ENCODE measurements around the gene RASAL2.

DNA sequence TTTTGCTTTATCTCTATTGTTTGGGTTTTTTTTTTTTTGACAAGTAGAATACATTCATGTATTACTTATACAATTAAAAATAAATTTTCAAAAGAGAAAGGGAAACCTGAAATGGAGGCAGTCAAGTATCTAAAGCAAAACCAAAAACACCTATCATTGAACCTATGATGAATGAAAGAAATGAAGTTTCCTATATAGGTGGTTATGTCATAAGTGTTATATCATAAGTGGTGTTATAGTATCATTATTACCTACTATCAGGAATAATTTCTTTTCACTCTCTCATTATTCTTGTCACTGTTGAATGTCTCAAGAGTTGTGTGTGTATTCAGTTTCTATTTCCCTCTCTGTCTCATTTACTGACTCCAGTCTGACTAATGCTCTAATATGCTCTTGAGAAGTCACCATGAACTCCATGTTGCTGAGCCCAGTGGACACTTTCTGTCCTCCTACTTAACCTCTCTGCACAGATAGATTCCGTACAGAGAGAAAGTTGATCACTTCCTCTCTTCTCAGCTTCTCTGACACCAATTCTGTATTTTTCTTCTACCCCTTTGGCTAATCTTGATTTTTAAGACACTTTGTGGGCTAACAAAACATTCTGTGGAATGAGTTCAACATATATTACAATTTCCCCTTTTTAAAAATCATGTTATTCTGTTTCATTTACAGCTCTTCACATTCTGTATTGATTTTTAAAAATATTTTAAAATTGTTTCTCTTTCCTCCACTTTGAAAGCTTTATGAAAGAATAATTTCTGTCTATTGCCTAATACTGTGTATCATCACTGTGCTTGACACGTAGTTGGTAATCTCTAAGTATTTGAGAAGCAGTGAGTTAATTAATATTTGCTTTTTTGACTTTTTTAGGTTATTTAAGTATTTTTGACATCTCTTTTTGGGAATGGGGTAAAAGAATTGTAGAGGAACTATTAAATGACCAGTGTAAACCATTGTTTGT, 50.1 kb downstream of the RASAL2 start:
- TF ChIP-seq, protein P1, sequence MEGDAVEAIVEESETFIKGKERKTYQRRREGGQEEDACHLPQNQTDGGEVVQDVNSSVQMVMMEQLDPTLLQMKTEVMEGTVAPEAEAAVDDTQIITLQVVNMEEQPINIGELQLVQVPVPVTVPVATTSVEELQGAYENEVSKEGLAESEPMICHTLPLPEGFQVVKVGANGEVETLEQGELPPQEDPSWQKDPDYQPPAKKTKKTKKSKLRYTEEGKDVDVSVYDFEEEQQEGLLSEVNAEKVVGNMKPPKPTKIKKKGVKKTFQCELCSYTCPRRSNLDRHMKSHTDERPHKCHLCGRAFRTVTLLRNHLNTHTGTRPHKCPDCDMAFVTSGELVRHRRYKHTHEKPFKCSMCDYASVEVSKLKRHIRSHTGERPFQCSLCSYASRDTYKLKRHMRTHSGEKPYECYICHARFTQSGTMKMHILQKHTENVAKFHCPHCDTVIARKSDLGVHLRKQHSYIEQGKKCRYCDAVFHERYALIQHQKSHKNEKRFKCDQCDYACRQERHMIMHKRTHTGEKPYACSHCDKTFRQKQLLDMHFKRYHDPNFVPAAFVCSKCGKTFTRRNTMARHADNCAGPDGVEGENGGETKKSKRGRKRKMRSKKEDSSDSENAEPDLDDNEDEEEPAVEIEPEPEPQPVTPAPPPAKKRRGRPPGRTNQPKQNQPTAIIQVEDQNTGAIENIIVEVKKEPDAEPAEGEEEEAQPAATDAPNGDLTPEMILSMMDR (IDR thresholded peaks at IDR 0.05; ENCODE audit: insufficient read depth, low read depth, low read length) = no peak
- no peak for TF ChIP-seq EZH2 (IDR thresholded peaks at IDR 0.05; ENCODE audit: insufficient read depth, low read length)
